ENCODE data around the gene APBB1IP. TPM values are rescaled to one million over a fixed set of nuclear protein-coding genes. Genes with fewer than 3 reads are reported as not detected.

APBB1IP gene
- total RNA-seq, 1 donor from 2014 or later = 0.48 TPM

DNA sequence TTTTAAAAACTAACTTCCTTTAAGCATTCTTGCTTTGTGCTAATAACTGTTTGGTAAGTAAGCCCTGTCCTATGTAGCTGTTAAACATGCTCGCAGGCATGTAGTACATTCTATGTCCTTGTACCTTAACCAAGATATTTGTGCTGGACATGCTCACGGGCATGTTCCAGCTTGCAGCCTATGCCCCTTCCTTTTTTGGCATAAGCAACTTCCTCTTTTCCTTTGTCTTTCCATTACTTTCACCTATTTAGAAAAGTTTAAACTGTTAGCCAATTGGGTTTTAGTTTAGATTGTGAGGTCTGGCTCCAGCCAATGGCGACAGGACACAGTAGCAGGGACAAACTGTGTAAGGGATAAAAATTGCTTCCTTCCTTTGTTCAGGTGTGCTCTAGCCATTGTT lies 14.4 kb upstream of the APBB1IP start:
- TF ChIP-seq, protein P1, sequence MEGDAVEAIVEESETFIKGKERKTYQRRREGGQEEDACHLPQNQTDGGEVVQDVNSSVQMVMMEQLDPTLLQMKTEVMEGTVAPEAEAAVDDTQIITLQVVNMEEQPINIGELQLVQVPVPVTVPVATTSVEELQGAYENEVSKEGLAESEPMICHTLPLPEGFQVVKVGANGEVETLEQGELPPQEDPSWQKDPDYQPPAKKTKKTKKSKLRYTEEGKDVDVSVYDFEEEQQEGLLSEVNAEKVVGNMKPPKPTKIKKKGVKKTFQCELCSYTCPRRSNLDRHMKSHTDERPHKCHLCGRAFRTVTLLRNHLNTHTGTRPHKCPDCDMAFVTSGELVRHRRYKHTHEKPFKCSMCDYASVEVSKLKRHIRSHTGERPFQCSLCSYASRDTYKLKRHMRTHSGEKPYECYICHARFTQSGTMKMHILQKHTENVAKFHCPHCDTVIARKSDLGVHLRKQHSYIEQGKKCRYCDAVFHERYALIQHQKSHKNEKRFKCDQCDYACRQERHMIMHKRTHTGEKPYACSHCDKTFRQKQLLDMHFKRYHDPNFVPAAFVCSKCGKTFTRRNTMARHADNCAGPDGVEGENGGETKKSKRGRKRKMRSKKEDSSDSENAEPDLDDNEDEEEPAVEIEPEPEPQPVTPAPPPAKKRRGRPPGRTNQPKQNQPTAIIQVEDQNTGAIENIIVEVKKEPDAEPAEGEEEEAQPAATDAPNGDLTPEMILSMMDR (conservative IDR thresholded peaks at IDR 0.05) = no peak
- Mint-ChIP-seq H3K27ac (no peak overlapping the region), H3K9me3 (no peaks in the 10 kb centered on the region), H3K36me3 (no peaks in the 10 kb centered on the region), H3K27me3 (no peaks in the 10 kb centered on the region), H3K4me1 (ENCODE audit: unreplicated experiment) (no peaks in the 10 kb centered on the region), H3K4me3 (no peak overlapping the region)
- DNase-seq (ENCODE audit: extremely low spot score, unreplicated experiment) = no peak

DNA sequence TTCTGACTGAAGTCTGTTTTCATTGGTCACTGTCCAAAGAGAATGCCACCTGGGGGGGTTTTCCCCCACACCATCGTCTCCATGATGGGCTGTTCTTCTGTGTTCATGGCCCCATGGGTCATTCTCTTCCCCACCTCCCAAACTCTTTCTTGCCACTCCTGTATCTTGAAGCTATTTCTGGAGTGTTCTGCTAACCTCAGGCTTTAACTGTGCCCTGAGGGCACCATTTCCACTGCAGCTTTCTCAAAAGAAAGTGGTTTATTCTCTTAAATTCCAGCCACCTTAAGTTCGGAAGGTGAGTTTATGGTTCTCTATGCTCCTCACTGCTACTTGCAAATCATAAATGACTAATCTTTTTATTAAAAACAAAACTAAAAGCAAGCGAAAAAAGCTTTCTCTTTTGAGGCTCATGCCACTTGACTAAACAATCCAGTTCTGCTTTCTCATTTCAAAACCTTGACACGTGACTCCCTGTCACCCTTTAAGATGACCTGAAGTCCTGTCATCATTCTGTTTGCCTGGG lies 7.4 kb upstream of the APBB1IP start:
- no peaks in the 10 kb centered on the region for H3K36me3 Mint-ChIP-seq
- H3K9me3 Mint-ChIP-seq = no peaks in the 10 kb centered on the region
- TF ChIP-seq, protein P1 (conservative IDR thresholded peaks at IDR 0.05) = no peak
- no peak overlapping the region for H3K27ac Mint-ChIP-seq
- no peaks in the 10 kb centered on the region for H3K4me1 Mint-ChIP-seq (ENCODE audit: unreplicated experiment)
- H3K27me3 Mint-ChIP-seq = no peaks in the 10 kb centered on the region
- H3K4me3 Mint-ChIP-seq = no peak overlapping the region
- no peak for DNase-seq (ENCODE audit: extremely low spot score, unreplicated experiment)

DNA sequence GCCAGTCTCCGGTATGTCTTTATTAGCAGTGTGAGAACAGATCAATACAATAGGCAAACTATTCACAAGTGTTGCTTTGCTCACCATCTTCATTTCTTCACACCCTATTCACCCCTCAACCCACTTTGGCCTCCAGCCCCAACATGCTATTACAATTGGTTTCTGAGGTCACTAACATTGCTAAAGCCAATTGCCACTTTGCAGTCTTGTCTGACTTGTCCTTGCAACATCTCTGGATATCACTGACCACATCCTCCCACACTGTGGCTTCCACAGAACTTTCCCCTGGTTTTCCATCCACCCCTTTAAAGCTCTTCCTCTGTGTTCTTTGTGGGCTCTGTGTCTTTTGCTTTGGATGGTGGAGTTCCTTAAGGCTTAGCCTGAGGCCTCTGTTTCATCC lies 5.2 kb upstream of the APBB1IP start:
- Mint-ChIP-seq H3K27ac (no peak overlapping the region), H3K4me1 (ENCODE audit: unreplicated experiment) (no peaks in the 10 kb centered on the region), H3K4me3 (no peak overlapping the region), H3K9me3 (no peaks in the 10 kb centered on the region), H3K27me3 (peaks cover 16% of the 10 kb centered on the region), H3K36me3 (no peaks in the 10 kb centered on the region)
- DNase-seq (ENCODE audit: extremely low spot score, unreplicated experiment) = no peak
- TF ChIP-seq, protein P1 (conservative IDR thresholded peaks at IDR 0.05) = no peak

DNA sequence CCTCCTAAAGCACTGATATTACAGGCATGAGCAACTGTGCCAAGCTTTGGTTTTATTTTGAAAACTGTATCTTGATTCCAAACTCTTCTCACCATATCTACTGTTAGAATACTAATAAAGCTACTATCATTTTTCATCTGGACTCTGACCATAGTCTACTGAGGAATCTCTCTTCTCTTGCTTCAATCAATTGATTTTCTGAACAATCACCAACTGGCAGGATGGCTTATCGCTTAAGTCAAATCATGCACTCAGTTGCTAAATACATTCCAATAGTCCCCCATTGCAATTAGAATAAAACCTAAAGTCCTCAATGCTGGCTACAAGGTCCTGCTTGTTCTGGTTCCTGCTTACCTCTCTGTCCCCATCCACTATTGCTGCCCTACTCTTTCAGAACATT lies 2.3 kb upstream of the APBB1IP start:
- Mint-ChIP-seq H3K27ac (no peak overlapping the region), H3K4me1 (ENCODE audit: unreplicated experiment) (no peaks in the 10 kb centered on the region), H3K4me3 (no peak overlapping the region), H3K27me3 (peaks cover 34% of the 10 kb centered on the region), H3K36me3 (no peaks in the 10 kb centered on the region), H3K9me3 (no peaks in the 10 kb centered on the region)
- no peak for DNase-seq (ENCODE audit: extremely low spot score, unreplicated experiment)
- TF ChIP-seq, protein P1 (conservative IDR thresholded peaks at IDR 0.05) = no peak

DNA sequence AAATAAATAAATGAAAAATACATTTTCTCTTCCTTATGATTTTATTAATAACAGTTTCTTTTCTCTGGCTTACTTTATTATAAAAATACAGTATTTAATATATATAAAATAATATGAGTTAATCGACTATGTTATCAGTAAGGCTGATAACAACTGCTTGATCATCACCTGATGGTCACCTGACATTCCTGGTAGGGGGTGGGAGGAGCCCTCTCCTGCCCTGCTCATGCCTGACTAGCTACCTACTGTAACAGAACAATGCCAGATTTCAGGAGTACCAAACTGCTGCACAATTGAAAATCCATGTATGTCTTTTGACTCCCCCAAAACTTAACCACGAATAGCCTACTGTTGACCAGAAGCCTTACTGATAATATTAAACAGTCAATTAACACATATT lies 1.3 kb upstream of the APBB1IP start:
- peaks cover 34% of the 10 kb centered on the region for H3K27me3 Mint-ChIP-seq
- H3K4me3 Mint-ChIP-seq = no peak overlapping the region
- H3K4me1 Mint-ChIP-seq (ENCODE audit: unreplicated experiment) = no peaks in the 10 kb centered on the region
- H3K36me3 Mint-ChIP-seq = no peaks in the 10 kb centered on the region
- H3K9me3 Mint-ChIP-seq = no peaks in the 10 kb centered on the region
- TF ChIP-seq, protein P1 (conservative IDR thresholded peaks at IDR 0.05) = no peak
- DNase-seq (ENCODE audit: extremely low spot score, unreplicated experiment) = no peak
- H3K27ac Mint-ChIP-seq = no peak overlapping the region
